KMS-11 (cell line): ENCODE measurements around the gene ATP9B.

Experiments used
- H2AFZ ChIP-seq: fragments of 200-600 bp; sonication (generic); 2 replicates; pipeline ENCODE4 v1.6.1; 2016; ENCODE audit warnings: antibody characterized with exemption, mixed run types, low read depth
- H3K27ac ChIP-seq: fragments of 200-600 bp; sonication (generic); 2 replicates; pipeline ENCODE4 v1.6.1; 2016; ENCODE audit warnings: mild to moderate bottlenecking, mixed run types
- H3K27me3 ChIP-seq: fragments of 200-600 bp; sonication (generic); 2 replicates; pipeline ENCODE4 v1.6.1; 2017; ENCODE audit warnings: mild to moderate bottlenecking, low read depth, mixed run types, moderate library complexity; ENCODE audit not compliant: insufficient read depth
- H3K36me3 ChIP-seq: fragments of 200-600 bp; sonication (generic); 2 replicates; pipeline ENCODE4 v1.6.1; 2017; ENCODE audit warnings: mild to moderate bottlenecking, mixed run types; ENCODE audit not compliant: insufficient read depth
- H3K4me1 ChIP-seq: fragments of 200-600 bp; sonication (generic); 2 replicates; pipeline ENCODE4 v1.6.1; 2016; ENCODE audit warnings: mild to moderate bottlenecking, low read depth, mixed run types; ENCODE audit not compliant: poor library complexity, severe bottlenecking
- H3K4me2 ChIP-seq: fragments of 200-600 bp; sonication (generic); 2 replicates; pipeline ENCODE4 v1.7.0; 2016; ENCODE audit warnings: mild to moderate bottlenecking, mixed run types
- H3K4me3 ChIP-seq: fragments of 200-600 bp; sonication (generic); IDR thresholded peaks from 2 replicates; pipeline ENCODE4 v1.6.1; 2017; ENCODE audit warnings: low read depth, low read length, mixed read lengths; ENCODE audit not compliant: insufficient read depth
- H3K79me2 ChIP-seq: fragments of 200-600 bp; sonication (generic); 2 replicates; pipeline ENCODE4 v1.6.1; 2016; ENCODE audit warnings: low read depth, mixed run types; ENCODE audit not compliant: insufficient read depth
- H3K9ac ChIP-seq: fragments of 200-600 bp; sonication (generic); 2 replicates; pipeline ENCODE4 v1.6.1; 2016; ENCODE audit warnings: mild to moderate bottlenecking, mixed run types
- H4K20me1 ChIP-seq: fragments of 200-600 bp; sonication (generic); 2 replicates; pipeline ENCODE4 v1.6.1; 2016; ENCODE audit warnings: mild to moderate bottlenecking, mixed run types; ENCODE audit not compliant: insufficient read depth
- TF ChIP-seq, protein P1 (sequence below): fragments of 200-600 bp; sonication (generic); conservative IDR thresholded peaks from 2 replicates; pipeline ENCODE4 v1.6.1; 2017; ENCODE audit warnings: low read depth, mild to moderate bottlenecking, antibody characterized with exemption, low read length, moderate library complexity, mixed read lengths

ATP9B gene

DNA sequence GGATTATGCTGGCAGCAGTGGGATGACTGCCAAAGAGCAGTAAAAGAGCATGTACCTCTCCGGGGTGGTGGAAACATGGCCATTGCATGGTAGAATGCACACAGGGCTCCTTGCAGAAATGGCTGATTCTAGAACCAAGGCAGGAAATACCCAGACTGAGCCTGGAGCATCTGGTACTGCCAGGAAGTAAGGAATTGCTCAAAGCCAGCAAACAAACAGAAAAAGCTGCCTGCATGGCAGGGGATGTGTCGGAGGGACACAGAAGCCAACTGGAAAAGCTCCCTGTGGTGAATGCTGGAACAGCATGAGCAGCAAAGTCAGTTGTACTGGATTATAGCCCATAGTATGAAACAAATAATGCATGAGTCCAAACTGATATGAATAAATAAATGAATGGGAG is 248.5 kb downstream of the ATP9B start:
- no peak overlapping the region for H3K4me3 ChIP-seq
- H3K36me3 ChIP-seq = no peaks in the 10 kb centered on the region
- no peaks in the 10 kb centered on the region for H3K27me3 ChIP-seq
- TF ChIP-seq, protein P1, sequence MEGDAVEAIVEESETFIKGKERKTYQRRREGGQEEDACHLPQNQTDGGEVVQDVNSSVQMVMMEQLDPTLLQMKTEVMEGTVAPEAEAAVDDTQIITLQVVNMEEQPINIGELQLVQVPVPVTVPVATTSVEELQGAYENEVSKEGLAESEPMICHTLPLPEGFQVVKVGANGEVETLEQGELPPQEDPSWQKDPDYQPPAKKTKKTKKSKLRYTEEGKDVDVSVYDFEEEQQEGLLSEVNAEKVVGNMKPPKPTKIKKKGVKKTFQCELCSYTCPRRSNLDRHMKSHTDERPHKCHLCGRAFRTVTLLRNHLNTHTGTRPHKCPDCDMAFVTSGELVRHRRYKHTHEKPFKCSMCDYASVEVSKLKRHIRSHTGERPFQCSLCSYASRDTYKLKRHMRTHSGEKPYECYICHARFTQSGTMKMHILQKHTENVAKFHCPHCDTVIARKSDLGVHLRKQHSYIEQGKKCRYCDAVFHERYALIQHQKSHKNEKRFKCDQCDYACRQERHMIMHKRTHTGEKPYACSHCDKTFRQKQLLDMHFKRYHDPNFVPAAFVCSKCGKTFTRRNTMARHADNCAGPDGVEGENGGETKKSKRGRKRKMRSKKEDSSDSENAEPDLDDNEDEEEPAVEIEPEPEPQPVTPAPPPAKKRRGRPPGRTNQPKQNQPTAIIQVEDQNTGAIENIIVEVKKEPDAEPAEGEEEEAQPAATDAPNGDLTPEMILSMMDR = no peak
- no peak overlapping the region for H3K4me2 ChIP-seq
- H3K27ac ChIP-seq = no peak overlapping the region
- H3K9ac ChIP-seq = no peak overlapping the region
- no peaks in the 10 kb centered on the region for H4K20me1 ChIP-seq
- H3K79me2 ChIP-seq = no peaks in the 10 kb centered on the region
- no peaks in the 10 kb centered on the region for H3K4me1 ChIP-seq
- H2AFZ ChIP-seq = no peak overlapping the region

DNA sequence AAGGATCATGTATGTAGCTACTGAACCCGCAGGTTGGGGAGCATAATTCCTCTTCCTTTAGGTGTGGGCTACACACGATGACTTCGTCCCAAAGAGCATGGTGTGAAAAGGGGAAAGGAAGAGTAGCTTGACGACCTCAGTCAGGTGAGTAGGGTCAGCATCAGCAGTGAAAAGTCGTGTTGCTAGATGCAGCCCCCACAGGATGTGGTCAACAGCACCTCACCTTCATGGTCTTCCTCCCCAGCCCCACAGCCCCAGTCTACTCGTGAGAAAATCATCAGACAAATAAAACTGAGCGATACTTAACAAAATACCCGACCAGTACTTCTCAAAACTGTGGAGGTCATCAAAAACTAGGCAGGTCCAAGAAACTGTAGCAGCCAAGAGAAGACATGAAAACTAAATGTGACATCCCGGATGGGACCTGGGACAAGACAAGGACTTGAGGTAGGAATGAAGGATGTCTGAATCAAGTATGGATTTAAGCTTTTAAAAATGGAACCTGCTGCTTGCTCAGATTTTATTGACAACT is 249.0 kb downstream of the ATP9B start:
- TF ChIP-seq, protein P1 = no peak
- Histone ChIP-seq H3K27ac (no peak overlapping the region), H3K36me3 (no peaks in the 10 kb centered on the region), H3K4me2 (no peak overlapping the region), H3K4me1 (no peaks in the 10 kb centered on the region), H3K27me3 (no peaks in the 10 kb centered on the region), H4K20me1 (no peaks in the 10 kb centered on the region), H2AFZ (no peak overlapping the region), H3K4me3 (no peak overlapping the region), H3K79me2 (no peaks in the 10 kb centered on the region), H3K9ac (no peak overlapping the region)

DNA sequence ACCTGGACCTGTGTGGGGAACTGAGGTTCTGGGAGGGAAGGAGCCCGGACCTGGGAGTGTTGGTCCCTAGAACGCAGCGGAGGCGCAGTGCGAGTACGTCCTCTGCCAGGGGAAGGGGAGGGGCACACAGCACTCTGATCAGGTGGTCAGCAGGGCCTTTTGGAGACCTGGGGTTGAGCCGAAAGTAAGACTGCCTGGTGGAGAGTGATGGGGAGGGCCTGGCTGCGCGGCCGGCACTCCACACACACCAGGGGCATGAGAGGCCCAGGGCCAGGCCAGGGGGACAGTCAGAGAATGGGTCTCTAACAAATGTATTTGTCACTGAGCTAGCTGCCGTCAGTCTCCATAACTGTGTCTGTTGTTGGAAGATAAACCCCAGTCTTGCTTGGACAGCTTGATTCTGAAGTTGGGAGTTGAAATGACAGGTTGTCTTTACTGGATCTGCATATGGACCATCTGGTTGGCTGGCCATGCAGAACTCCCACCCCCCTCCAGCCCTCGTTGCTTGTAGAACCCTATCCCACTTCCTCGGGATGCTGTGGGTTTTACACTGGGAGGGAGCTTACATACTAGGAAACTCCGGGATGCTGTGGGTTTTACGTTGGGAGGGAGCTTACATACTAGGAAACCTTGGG is 251.1 kb downstream of the ATP9B start:
- Histone ChIP-seq H3K4me2 (no peak overlapping the region), H4K20me1 (no peaks in the 10 kb centered on the region), H3K36me3 (no peaks in the 10 kb centered on the region), H3K27me3 (no peaks in the 10 kb centered on the region), H3K4me3 (no peak overlapping the region), H2AFZ (no peak overlapping the region), H3K9ac (no peak overlapping the region), H3K27ac (no peak overlapping the region), H3K4me1 (no peaks in the 10 kb centered on the region), H3K79me2 (no peaks in the 10 kb centered on the region)
- TF ChIP-seq, protein P1 = no peak

DNA sequence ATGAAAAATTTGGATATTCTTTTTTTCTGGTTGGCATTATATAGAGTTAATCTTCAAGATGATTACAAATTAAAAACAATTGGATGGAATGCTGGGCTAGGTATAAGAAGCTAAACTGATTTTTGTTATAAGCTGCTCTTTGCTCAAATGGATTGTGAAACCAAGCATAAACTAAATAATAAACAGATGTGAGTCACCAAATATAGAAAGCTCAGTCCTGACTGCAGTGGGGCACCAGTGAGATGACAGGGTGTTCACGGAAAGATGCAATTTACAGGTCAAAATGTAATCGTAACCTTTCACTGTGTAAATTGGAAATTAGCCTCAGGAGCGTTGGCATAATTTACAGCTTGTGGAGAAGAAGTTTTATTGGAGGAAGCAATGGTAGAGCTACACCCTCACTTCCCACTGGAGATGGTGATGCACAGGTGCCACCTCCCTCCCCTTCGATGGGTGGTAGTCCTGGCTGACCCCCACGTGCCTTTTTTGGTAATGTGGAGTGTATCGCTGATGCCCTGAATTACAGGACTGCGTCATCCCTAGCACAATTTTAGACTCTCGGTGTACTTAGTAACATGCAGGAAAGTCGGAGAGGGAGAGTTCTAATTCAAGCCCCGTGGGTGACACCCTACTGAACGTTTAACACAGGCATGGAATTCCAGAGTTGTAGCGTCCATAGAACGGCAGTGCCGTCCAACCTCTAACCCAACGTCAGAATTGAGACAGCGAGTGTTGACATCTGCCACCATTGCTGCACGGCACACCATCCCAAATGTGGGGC is 252.6 kb downstream of the ATP9B start:
- Histone ChIP-seq H4K20me1 (no peaks in the 10 kb centered on the region), H3K4me2 (no peak overlapping the region), H3K9ac (no peak overlapping the region), H3K27ac (no peak overlapping the region), H3K79me2 (no peaks in the 10 kb centered on the region), H3K27me3 (no peaks in the 10 kb centered on the region), H3K4me1 (no peaks in the 10 kb centered on the region), H3K4me3 (no peak overlapping the region), H2AFZ (no peak overlapping the region), H3K36me3 (no peaks in the 10 kb centered on the region)
- TF ChIP-seq, protein P1 = no peak
